Measurements from ENCODE around the gene GPX4.

The GPX4 gene

GRCh38 chr19:1098177-1099051, 5.4 kb upstream of the GPX4 start:
- peak overlapping the region; percentile 39 for H2BK120ac ChIP-seq (ENCODE audit: insufficient read depth, low read length, poor library complexity)
- peak overlapping the region; percentile 16 for H3K27ac ChIP-seq (ENCODE audit: low read depth, low read length)
- H4K91ac ChIP-seq (ENCODE audit: low read depth, low read length) = peak overlapping the region; percentile 22
- H3K4me1 ChIP-seq (ENCODE audit: control insufficient read depth in 1 of 2, insufficient read depth in 2 of 2, low read length in 2 of 2) = peaks cover 36 to 41% of the 10 kb centered on the region in 2 experiments
- no peak overlapping the region for H3K23ac ChIP-seq (ENCODE audit: low read length)
- H2AFZ ChIP-seq (ENCODE audit: insufficient read depth, low read length, poor library complexity) = no peak overlapping the region
- no peak overlapping the region for H3K18ac ChIP-seq (ENCODE audit: low read length)
- peaks cover 14% of the 10 kb centered on the region for H3K79me2 ChIP-seq (ENCODE audit: control insufficient read depth, insufficient read depth, low read length, poor library complexity)
- DNase-seq = peak; percentile 63 to 70
- no peak overlapping the region for H3K4ac ChIP-seq (ENCODE audit: low read depth, low read length)
- H3K27me3 ChIP-seq (ENCODE audit: insufficient read depth, low read length) = no peaks in the 10 kb centered on the region
- no peak overlapping the region for H3K9ac ChIP-seq (ENCODE audit: low read length)
- peak overlapping the region; percentile 16 for H3K14ac ChIP-seq (ENCODE audit: low read length)
- H3K79me1 ChIP-seq (ENCODE audit: low read length) = peaks cover 31% of the 10 kb centered on the region
- peak overlapping the region; percentile 64 for H4K8ac ChIP-seq (ENCODE audit: low read depth, low read length)
- H4K12ac ChIP-seq (ENCODE audit: low read depth, low read length) = peak overlapping the region; percentile 6
- H3K4me2 ChIP-seq (ENCODE audit: low read length) = no peak overlapping the region
- H3K4me3 ChIP-seq (ENCODE audit: low read depth, low read length) = peak overlapping the region; percentile 1
- no peak overlapping the region for H2BK5ac ChIP-seq (ENCODE audit: low read depth, low read length, poor library complexity)
- peak overlapping the region; percentile 38 for H2AK5ac ChIP-seq (ENCODE audit: low read length)
- peak overlapping the region; percentile 25 for H2BK12ac ChIP-seq (ENCODE audit: low read length)
- WGBS (ENCODE audit: extremely low coverage, insufficient coverage, insufficient read length) = no CpG with 5 or more reads among the region's 15 CpGs
- H3K9me3 ChIP-seq (ENCODE audit: insufficient read depth, low read depth, low read length) = no peaks in the 10 kb centered on the region
- H3K36me3 ChIP-seq (ENCODE audit: control insufficient read depth in 1 of 2, insufficient read depth in 2 of 2, low read length in 2 of 2) = peaks cover 7% of the 10 kb centered on the region in 2 experiments

- Histone ChIP-seq H3K27me3 (ENCODE audit: insufficient read depth, low read length) (no peaks in the 10 kb centered on the region), H3K9me3 (ENCODE audit: insufficient read depth, low read depth, low read length) (no peaks in the 10 kb centered on the region), H3K27ac (ENCODE audit: low read depth, low read length) (peak overlapping the region; percentile 80), H3K79me1 (ENCODE audit: low read length) (peaks cover 35% of the 10 kb centered on the region), H4K8ac (ENCODE audit: low read depth, low read length) (peak overlapping the region; percentile 64), H3K4me1 (ENCODE audit: control insufficient read depth in 1 of 2, insufficient read depth in 2 of 2, low read length in 2 of 2) (peaks cover 34 to 38% of the 10 kb centered on the region in 2 experiments), H2AK5ac (ENCODE audit: low read length) (peak overlapping the region; percentile 67), H3K79me2 (ENCODE audit: control insufficient read depth, insufficient read depth, low read length, poor library complexity) (peaks cover 9% of the 10 kb centered on the region), H4K12ac (ENCODE audit: low read depth, low read length) (peak overlapping the region; percentile 66), H3K4ac (ENCODE audit: low read depth, low read length) (peak overlapping the region; percentile 44), H2BK5ac (ENCODE audit: low read depth, low read length, poor library complexity) (peak overlapping the region; percentile 86), H3K36me3 (ENCODE audit: control insufficient read depth in 1 of 2, insufficient read depth in 2 of 2, low read length in 2 of 2) (peaks cover 9% of the 10 kb centered on the region in 2 experiments), H3K23ac (ENCODE audit: low read length) (no peak overlapping the region), H3K4me3 (ENCODE audit: low read depth, low read length) (no peak overlapping the region), H3K9ac (ENCODE audit: low read length) (no peak overlapping the region), H3K18ac (ENCODE audit: low read length) (peak overlapping the region; percentile 71), H2BK120ac (ENCODE audit: insufficient read depth, low read length, poor library complexity) (peak overlapping the region; percentile 93), H3K4me2 (ENCODE audit: low read length) (no peak overlapping the region), H2BK12ac (ENCODE audit: low read length) (peak overlapping the region; percentile 95), H3K14ac (ENCODE audit: low read length) (peak overlapping the region; percentile 77), H2AFZ (ENCODE audit: insufficient read depth, low read length, poor library complexity) (peak overlapping the region; percentile 54), H4K91ac (ENCODE audit: low read depth, low read length) (peak overlapping the region; percentile 71)
- DNase-seq = no peak
- no CpG with 5 or more reads among the region's 9 CpGs for WGBS (ENCODE audit: extremely low coverage, insufficient coverage, insufficient read length)
Observed at GRCh38 chr19:1101337-1101698, 2.5 kb upstream of the GPX4 start.

- Histone ChIP-seq H3K79me2 (ENCODE audit: control insufficient read depth, insufficient read depth, low read length, poor library complexity) (peaks cover 9% of the 10 kb centered on the region), H3K79me1 (ENCODE audit: low read length) (peaks cover 35% of the 10 kb centered on the region), H3K23ac (ENCODE audit: low read length) (no peak overlapping the region), H4K91ac (ENCODE audit: low read depth, low read length) (peak overlapping the region; percentile 87), H4K12ac (ENCODE audit: low read depth, low read length) (peak overlapping the region; percentile 58), H3K36me3 (ENCODE audit: control insufficient read depth in 1 of 2, insufficient read depth in 2 of 2, low read length in 2 of 2) (peaks cover 21 to 22% of the 10 kb centered on the region in 2 experiments), H2AK5ac (ENCODE audit: low read length) (peak overlapping the region; percentile 45), H3K18ac (ENCODE audit: low read length) (peak overlapping the region; percentile 88), H3K27me3 (ENCODE audit: insufficient read depth, low read length) (no peaks in the 10 kb centered on the region), H3K4me2 (ENCODE audit: low read length) (no peak overlapping the region), H2BK120ac (ENCODE audit: insufficient read depth, low read length, poor library complexity) (peak overlapping the region; percentile 75), H2AFZ (ENCODE audit: insufficient read depth, low read length, poor library complexity) (peak overlapping the region; percentile 58), H3K4me3 (ENCODE audit: low read depth, low read length) (no peak overlapping the region), H3K27ac (ENCODE audit: low read depth, low read length) (peak overlapping the region; percentile 94), H3K14ac (ENCODE audit: low read length) (peak overlapping the region; percentile 65), H3K4me1 (ENCODE audit: control insufficient read depth in 1 of 2, insufficient read depth in 2 of 2, low read length in 2 of 2) (peaks cover 37 to 38% of the 10 kb centered on the region in 2 experiments), H3K9ac (ENCODE audit: low read length) (no peak overlapping the region), H2BK12ac (ENCODE audit: low read length) (peak overlapping the region; percentile 98), H2BK5ac (ENCODE audit: low read depth, low read length, poor library complexity) (peak overlapping the region; percentile 95), H3K4ac (ENCODE audit: low read depth, low read length) (peak overlapping the region; percentile 57), H4K8ac (ENCODE audit: low read depth, low read length) (peak overlapping the region; percentile 72), H3K9me3 (ENCODE audit: insufficient read depth, low read depth, low read length) (no peaks in the 10 kb centered on the region)
- peak; percentile 96 to 98 for DNase-seq
- WGBS (ENCODE audit: extremely low coverage, insufficient coverage, insufficient read length) = no CpG with 5 or more reads among the region's 17 CpGs
Observed at GRCh38 chr19:1102407-1103131, 1.2 kb upstream of the GPX4 start.

GRCh38 chr19:1103132-1103707, 574 bp upstream of the GPX4 start:
- Histone ChIP-seq H3K4me2 (ENCODE audit: low read length) (peak overlapping the region; percentile 46), H3K14ac (ENCODE audit: low read length) (peak overlapping the region; percentile 32), H3K9me3 (ENCODE audit: insufficient read depth, low read depth, low read length) (no peaks in the 10 kb centered on the region), H2BK12ac (ENCODE audit: low read length) (peak overlapping the region; percentile 82), H3K36me3 (ENCODE audit: control insufficient read depth in 1 of 2, insufficient read depth in 2 of 2, low read length in 2 of 2) (peaks cover 26 to 27% of the 10 kb centered on the region in 2 experiments), H3K79me2 (ENCODE audit: control insufficient read depth, insufficient read depth, low read length, poor library complexity) (peaks cover 9% of the 10 kb centered on the region), H3K4me1 (ENCODE audit: control insufficient read depth in 1 of 2, insufficient read depth in 2 of 2, low read length in 2 of 2) (peaks cover 32 to 33% of the 10 kb centered on the region in 2 experiments), H2AFZ (ENCODE audit: insufficient read depth, low read length, poor library complexity) (peak overlapping the region; percentile 40), H2BK5ac (ENCODE audit: low read depth, low read length, poor library complexity) (peak overlapping the region; percentile 21), H3K4me3 (ENCODE audit: low read depth, low read length) (no peak overlapping the region), H3K27ac (ENCODE audit: low read depth, low read length) (peak overlapping the region; percentile 94), H2AK5ac (ENCODE audit: low read length) (peak overlapping the region; percentile 35), H3K23ac (ENCODE audit: low read length) (no peak overlapping the region), H3K4ac (ENCODE audit: low read depth, low read length) (peak overlapping the region; percentile 48), H3K27me3 (ENCODE audit: insufficient read depth, low read length) (no peaks in the 10 kb centered on the region), H4K91ac (ENCODE audit: low read depth, low read length) (peak overlapping the region; percentile 87), H4K8ac (ENCODE audit: low read depth, low read length) (peak overlapping the region; percentile 59), H2BK120ac (ENCODE audit: insufficient read depth, low read length, poor library complexity) (peak overlapping the region; percentile 75), H3K79me1 (ENCODE audit: low read length) (peaks cover 30% of the 10 kb centered on the region), H3K9ac (ENCODE audit: low read length) (no peak overlapping the region), H3K18ac (ENCODE audit: low read length) (peak overlapping the region; percentile 72), H4K12ac (ENCODE audit: low read depth, low read length) (no peak overlapping the region)
- peak in 1 of 2 donors; percentile 47 for DNase-seq
- WGBS (ENCODE audit: extremely low coverage, insufficient coverage, insufficient read length) = no CpG with 5 or more reads among the region's 20 CpGs
